Kasumi-1 (cell line): Measurements from ENCODE around the gene PRR20G.
"Not testable (repeated sequence)": the region's sequence is repeated elsewhere in the genome, so short reads cannot be mapped to it uniquely, and the experiment has no call there.

Experiments
- DNase-seq, 2 experiments: peaks; one replicate each; lab custom pipeline; 2025; lab: John Stamatoyannopoulos, UW

Gene PRR20G

GRCh38 chr3:127299276-127299675 lies 11.4 kb upstream of the PRR20G start:
- peak; percentile 23 to 55 for DNase-seq

GRCh38 chr3:127296959-127297358 lies 9.1 kb upstream of the PRR20G start:
- no peak for DNase-seq

GRCh38 chr3:127296166-127296565 lies 8.3 kb upstream of the PRR20G start:
- DNase-seq: no peak

GRCh38 chr3:127293650-127294049 lies 5.8 kb upstream of the PRR20G start:
- DNase-seq: not testable (repeated sequence)

GRCh38 chr3:127291611-127292010 lies 3.8 kb upstream of the PRR20G start:
- no peak for DNase-seq

GRCh38 chr3:127291114-127291513 lies 3.3 kb upstream of the PRR20G start:
- no peak for DNase-seq

- no peak for DNase-seq
Observed at GRCh38 chr3:127289706-127290575, 2.1 kb upstream of the PRR20G start.

- no peak for DNase-seq
Observed at GRCh38 chr3:127288921-127289705, 1.3 kb upstream of the PRR20G start.

- DNase-seq: no peak
Observed at GRCh38 chr3:127288343-127288742, 497 bp upstream of the PRR20G start.

GRCh38 chr3:127286571-127287140 lies 1.2 kb downstream of the PRR20G start:
- no peak for DNase-seq

GRCh38 chr3:127284258-127284657 lies 3.6 kb downstream of the PRR20G start:
- no peak for DNase-seq

- DNase-seq: no peak
Observed at GRCh38 chr3:127277561-127277960, 10.3 kb downstream of the PRR20G start.

GRCh38 chr3:127276995-127277394 lies 10.9 kb downstream of the PRR20G start:
- DNase-seq: no peak

- no peak for DNase-seq
Observed at GRCh38 chr3:127276396-127276795, 11.4 kb downstream of the PRR20G start.

GRCh38 chr3:127275287-127275781 lies 12.5 kb downstream of the PRR20G start:
- DNase-seq: no peak

- no peak for DNase-seq
Observed at GRCh38 chr3:127274200-127274760, 13.6 kb downstream of the PRR20G start.

GRCh38 chr3:127273206-127273605 lies 14.6 kb downstream of the PRR20G start:
- no peak for DNase-seq

- DNase-seq: no peak
Observed at GRCh38 chr3:127266186-127266585, 21.7 kb downstream of the PRR20G start.

- DNase-seq: no peak
Observed at GRCh38 chr3:127265581-127265981, 22.3 kb downstream of the PRR20G start.

GRCh38 chr3:127264794-127265514 lies 22.9 kb downstream of the PRR20G start:
- no peak for DNase-seq

GRCh38 chr3:127264292-127264691 lies 23.6 kb downstream of the PRR20G start:
- no peak for DNase-seq
